HG03066 (cell line): Measurements from ENCODE around the gene MYEOV.

Source experiments
- ATAC-seq: cut with Tn5 transposase; IDR thresholded peaks from one replicate; pipeline ENCODE4 v1.9.1; 2021; ENCODE audit warnings: low read depth; ENCODE audit not compliant: unreplicated experiment

The MYEOV gene

DNA sequence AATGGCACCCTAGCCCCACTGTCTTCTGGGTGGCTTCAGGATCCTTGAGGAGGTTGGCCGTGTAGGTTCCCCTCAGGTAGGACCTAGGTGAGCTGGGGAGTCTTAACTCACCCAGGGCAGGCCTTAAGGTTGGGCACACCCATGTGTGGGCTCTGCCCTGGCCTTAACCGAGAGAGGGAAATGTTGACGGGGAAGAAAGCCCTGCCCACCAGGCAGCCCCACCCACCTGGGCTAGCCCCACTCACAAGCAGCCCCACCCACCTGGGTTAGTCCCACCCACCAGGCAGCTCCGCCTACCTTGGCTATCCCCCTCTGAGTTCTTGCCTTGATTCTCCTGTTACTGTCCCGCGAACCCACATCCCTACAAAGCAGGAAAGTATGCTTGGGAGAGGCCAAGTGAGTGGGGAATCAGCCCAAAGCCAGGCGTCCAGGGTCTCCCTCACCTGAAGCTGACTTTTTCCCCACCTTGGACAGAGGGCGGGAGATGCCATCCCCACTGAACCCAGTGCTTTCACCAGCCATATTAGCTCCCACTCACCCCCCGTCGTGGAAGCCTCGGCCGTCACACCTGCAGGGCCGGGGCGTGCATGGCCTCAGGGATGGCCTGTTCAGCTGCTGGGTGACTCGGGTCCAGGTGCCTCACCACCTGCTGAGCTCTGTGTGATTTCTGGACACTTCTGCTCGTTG lies at the start of gene MYEOV:
Gene MYEOV (plus strand): TSS at position 337 of the 687 bp plus-strand sequence. CDS start 1,200 bp downstream, outside the sequence.
- ATAC-seq, result no peak

DNA sequence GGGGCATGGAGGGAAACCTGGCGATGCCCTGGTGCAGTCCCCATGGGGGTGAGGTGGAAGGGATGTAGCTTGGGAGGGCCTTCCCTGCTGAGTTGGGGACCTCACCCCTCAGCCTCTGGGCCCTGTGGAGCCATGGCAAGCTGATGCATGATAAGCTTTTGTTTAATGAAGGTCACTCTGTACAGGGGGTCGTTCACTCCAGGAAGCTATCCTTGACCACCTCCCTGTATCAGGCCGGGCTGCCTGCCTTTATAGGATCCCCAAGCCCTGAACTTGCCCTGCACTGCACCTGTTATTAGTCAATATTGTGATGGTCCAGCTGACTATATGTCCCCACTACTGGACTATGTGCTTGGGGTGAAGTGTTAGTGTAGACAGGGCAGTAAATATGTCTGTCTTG lies 49.7 kb upstream of the MYEOV start:
- no peak for ATAC-seq

DNA sequence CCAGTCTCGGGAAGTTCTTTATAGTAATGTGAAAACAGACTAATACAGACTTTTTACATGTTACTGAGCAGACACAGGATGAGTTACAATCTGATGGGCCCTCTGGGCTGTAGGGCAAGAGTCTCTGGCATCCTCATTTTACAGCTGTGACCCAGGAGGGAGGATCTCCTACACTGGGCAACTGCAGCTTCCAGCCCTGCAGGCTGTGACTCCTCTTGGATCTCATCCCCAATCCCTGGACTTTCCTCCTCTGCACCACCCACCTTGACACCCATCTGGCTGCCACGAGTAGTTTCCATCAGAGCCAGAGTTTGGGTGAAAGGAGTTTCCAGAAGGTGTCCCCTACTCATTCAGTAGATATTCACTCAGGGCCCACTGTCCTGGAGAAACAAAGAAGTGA lies 48.9 kb upstream of the MYEOV start:
- ATAC-seq, result no peak

DNA sequence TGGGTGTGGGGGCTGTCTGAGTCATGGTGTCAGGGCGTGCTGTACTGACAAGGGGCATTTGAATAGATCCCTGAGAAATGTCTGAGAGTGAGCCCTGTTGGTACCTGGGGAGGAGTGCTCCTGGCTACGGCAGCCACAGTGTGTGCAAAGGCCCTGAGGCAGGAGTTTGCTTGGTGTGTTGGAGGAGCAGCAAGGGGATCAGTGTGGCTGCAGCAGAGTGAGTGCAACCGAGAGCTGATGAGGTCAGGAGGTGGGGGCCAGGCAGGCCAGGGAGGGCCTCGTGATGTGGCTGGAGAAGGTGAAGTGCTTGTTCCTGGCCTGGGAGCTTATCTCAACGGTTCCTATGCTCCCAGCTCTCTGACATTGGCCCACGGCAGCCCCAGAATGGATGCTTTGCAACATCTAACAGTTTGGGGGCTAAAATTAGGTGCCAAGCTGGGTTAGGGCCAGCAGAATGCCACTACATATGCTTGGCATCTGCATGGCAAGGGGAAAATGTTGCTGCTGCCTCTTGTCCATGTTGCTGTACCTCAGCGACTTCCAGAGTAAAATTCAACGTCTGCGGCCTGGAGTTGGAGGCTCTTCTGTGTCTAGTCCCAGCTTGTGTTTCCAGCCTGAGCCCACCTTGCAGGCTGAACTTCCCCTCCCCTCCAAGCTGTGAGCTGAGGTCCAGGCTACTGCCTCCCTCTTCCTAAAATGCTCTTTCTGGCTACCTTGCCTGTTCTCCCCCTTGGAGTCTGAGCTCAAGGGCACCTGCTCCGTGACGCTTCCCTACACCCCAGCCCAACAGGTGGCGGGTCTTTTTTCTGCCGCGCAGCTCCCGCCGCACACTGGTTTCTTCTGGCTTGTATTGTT lies 48.2 kb upstream of the MYEOV start:
- ATAC-seq, result no peak

DNA sequence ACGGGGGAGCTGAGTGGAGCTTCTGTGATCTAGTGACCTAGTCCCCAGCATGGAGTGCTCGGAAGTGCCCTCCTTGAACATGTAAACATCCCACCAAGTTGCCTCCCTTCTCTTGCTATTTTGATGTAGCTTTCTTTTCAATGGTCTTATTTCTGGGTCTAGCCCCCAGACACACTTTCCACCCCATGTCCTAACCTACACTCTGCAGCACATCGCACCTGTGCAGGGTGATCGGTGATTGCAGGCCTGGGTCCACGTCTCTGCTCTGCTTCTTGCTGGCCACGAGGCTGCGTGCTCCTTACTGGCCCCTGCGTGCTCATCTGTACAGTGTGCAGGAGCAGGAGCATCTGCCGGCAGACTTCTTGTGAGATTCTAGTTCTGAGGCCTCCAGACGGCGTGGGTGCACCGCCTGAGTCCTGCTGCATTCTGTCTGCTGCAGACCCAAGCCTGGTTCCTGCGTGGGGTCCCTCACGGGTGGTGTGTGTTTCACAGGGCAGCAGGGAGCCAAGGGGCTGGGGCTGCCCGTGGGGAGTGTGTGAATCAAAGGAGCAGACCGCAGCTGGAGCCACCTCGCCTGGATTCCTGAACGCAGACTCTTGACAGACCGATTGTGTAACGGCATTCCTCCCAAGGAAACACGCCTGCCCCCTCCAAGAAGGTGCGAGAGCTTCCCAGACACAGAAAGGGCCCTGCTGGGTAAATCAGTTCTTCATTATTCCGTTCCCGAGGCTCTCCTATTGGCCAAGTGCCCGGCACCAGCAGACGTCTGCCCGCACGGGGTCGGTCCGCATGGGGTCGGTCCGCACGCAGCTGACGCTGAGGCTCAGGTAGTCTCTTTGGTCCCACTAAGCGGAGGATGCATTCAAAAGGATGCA lies 44.4 kb upstream of the MYEOV start:
- no peak for ATAC-seq

DNA sequence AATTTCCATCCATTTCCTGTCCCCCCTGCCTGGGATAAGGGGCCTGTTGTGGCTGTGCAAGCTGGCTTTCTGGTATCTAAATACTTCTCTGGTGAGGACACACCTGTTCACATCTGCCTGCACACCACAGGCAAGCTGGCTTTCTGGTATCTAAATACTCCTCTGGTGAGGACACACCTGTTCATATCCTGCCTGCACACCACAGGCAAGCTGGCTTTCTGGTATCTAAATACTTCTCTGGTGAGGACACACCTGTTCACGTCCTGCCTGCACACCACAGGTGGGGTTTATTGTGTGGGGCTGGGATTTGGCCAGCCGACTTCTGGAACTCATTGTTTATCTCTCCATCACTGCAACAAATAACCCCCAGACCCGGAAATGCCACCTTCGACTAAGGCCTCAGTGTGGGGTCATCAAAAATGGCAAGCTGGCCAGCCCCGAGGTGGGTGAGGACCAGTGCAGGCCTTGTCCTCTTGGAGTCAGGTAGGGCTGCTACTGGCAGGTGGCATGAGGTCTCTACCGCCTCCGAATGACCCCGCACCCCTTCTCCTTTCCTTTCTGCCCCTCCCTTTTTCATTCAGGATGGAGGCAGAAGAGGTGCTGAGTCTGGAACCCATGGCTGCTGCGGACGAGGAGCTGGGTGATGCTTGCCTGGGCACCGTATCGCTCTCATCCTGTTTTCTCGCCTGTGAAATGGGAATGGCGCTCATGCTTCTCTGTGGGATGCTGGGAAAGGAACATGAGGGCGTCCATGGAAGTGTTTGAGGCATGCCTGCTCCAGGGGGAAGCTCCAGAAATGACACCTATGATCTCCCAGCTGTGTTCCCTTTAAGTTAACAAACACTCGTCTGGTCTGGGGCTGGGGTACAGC lies 43.5 kb upstream of the MYEOV start:
- no peak for ATAC-seq

DNA sequence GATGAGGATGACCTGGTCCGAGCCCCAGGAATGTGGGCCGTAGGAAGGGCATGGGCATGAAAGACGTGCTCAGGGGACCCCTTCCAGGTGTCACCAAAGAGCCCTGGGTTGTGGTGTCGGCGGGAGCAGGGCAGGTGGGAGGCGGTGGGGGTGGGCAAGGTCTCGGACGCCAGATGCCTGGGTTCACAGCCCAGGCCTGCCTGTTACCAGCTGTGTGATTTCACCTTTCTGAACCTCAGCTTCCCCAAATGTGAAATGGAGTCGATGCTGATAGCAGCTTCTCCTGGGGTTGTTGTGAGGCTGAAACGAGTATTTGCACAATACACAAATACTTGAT lies 42.9 kb upstream of the MYEOV start:
- no peak for ATAC-seq

DNA sequence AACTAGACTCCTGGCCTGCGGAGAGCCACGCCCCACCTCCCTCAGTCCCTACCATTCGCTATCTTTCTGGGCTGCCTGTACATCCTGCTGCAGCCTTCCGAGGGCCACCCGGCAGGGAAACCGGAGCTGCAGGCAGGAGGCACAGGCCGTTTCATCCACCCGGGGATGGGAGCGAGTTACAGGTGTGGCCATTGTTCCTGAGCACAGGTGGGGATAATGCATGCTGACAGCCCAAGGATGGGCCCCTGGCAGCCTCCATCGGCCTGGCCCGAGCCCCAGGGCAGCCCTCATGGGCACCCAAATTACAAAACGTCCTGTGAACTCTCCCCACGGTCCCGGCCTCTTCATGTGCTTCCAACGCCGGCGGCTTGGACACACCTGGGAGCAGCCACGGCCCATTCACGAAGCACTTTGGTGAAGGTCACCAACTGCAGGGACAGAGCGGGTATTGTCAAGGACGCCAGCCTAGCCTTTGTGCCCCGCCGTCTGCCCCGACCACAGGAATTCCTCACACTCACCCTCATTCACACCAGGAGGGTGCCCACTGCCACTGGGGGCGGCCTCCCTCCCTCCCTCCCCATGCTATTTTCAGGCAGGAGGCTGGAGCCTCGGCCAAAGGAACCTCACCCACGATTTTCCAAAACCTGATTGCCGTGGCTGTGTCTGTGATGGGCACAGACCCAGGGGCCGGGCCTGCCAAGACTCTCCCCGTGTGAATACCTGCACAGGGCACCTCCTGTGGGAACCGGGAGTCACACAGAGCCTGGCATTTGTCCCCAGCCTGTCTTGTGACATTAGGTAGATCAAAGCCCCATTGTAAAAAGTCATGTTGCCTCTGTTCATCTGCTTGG lies 42.1 kb upstream of the MYEOV start:
- ATAC-seq, result no peak

DNA sequence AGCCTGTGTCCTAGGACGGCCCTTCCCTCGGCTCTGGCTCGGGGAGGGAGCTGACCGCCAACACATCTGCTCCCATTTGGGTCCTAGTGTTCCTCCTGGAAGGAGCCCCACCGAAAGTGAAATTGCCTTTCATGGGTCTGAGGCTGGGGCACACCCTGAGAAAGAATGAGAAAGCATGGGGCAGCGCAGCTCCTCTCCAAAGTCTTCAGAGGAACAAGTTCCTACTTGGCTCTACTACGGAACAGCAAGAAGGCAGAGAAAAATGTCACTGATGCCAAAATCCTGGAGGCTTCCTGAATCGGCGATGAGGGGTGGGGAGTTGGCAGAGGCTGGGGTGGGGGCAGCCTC lies 41.5 kb upstream of the MYEOV start:
- no peak for ATAC-seq

DNA sequence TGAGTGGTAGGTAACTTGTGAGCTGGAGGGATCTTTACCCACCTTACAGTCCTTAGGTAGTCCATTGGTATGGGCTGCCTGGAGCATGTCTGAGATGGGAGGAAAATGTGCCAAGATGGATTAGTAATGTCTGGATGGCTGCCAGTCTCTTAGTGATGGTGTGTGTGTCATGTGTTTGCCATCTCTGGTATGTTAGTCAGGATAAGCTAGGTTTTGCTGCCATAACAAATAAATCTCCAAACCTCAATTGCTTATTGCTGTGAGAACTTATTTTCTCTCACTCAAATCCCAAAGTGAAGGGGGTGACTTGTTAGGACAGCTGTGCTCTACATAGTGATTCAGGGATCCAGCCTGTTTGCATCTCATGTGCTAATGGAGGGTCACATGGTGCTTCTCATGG lies 40.9 kb upstream of the MYEOV start:
- ATAC-seq, result no peak

DNA sequence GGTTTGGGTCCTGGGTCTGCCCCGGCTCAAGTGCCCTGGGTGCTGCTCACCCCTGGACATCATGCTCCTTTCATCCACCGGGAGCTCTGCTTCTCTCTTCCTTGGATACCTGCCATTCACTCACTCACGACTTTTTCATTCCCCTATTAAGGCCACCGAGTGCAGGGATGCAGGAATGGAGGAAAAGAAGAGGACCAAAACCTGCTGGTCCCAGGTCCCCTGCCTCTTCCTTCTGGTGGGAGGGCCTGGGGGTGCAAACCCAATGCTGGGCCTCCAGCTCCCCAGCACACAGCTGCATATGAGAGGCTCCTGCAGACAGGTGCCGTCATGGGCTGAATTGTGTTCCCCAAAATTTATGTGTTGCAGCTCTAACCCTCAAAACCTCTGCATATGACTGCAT lies 36.8 kb upstream of the MYEOV start:
- no peak for ATAC-seq

DNA sequence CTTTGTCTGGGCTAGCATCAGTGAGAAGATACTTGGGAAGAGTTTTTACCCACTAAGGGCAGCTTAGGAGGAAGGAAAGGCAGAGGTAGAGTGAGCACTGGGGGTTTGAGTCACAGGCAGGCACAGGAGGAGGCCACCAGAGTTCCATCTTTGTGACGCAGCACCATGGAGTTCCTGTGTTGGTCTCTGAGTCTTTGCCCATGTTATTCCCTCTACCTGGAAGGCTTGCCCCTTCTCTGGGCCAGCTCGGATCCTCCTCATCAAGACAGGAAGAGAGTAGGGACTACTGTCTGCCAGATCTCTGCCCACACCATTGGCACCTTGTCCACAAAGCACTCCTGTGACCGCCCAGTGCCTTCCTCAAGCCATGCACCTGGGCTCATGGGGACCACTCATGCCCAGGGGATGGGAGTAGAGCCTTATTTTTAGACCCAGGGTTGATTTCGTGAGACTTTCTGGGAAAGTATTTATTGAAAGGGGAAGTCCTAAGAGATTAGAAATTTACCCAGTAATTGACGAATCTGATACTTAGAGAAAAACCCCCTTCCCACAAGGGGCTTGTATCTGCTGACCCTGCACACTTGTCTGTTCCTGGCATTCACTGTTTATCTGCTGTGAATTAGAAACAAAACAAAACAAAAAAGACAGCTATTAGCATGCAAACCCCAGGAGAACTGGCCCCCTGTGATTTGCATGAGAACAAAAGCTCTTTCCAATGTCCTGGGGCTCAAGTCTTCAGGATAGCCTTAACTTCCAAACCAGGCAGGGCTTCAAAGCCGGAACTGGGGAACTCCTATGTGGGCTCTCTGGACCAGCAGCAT lies 35.9 kb upstream of the MYEOV start:
- ATAC-seq, result no peak

DNA sequence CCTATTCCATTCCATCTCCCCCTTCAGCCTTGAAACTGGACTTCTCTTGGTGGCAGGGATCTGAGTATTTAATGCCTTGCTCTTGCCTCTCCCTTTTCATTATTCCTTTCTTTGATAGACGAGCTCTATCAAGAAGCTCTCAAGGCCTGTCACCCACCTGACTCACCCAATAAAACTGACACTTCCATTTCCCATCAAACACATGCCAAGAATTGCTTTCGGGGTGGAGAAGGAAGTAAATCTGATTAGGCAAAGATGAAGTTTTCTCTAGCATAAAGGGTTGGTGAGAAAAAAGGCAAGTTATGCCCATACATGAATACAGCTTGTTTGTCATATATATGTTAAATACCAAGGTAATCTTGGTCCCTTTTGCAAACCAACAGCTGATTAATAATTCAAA lies 34.9 kb upstream of the MYEOV start:
- no peak for ATAC-seq

DNA sequence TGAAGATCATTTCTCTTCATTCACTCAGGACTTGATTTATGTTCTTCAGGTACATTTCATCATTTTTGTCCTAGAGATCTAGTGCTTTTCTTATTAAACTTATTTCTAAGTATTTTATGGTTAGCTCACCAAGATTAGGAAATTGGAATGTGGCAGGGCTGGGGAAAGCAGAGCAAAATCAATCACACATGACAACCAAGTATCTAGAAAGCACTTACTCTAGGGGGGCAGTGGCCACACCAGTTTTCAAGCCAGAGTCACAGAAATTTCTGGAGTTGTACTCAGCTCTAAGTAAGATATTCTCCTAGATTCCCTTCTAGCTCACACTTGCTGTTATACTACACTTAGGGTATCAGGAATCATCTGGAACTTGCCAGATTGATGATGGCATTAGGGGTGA lies 33.3 kb upstream of the MYEOV start:
- no peak for ATAC-seq

DNA sequence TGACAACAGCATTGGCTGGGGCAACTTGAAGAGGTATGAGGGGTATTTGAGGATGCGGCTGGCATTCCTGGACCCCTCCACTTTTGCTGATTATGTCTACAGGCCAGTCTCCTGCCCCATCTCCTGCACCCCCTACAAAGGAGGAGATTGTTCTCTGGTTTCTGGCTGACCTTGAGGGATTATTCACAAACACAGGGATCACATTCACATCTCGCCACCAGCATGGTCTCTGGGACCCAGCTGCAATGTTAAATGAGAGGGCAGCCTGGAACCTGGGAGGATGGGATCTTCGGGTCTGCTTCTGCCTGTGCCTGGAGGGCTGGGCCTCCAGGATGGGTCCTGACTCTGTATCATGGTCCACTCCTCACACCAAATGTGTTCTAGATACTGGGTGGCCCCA lies 32.8 kb upstream of the MYEOV start:
- ATAC-seq, result no peak

DNA sequence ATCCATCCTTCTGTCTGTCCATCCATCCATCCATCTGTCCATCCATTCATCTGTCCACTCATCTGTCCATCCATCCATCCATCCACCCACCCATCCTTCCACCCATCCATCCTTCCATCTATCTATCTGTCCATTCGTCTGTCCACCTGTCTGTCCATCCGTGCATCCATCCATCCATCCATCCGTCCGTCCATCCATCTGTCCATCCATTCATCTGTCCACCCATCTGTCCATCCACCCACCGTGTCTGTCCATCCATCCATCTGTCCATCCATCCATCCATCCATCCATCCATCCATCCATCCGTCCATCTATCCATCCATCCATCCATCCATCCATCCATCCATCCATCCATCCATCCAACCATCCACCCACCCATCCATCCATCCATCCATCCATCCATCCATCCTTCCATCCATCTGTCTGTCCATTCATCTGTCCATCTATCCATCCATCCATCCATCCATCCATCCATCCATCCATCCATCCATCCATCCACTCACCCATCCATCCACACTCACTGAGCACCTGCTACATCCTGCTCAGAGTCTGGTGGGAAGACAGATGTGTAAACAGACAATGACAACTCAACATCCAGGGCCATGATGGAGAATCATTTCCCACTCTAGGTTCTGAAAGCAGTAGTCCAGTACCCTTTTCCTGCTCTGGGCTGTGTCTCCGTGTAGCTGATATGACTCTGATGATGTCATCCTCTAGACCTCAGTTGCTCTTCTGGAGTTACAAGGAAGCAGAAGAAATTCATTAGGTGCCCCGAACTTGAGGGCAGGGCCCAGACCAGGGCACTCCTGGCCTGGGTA lies 30.8 kb upstream of the MYEOV start:
- ATAC-seq, result no peak

DNA sequence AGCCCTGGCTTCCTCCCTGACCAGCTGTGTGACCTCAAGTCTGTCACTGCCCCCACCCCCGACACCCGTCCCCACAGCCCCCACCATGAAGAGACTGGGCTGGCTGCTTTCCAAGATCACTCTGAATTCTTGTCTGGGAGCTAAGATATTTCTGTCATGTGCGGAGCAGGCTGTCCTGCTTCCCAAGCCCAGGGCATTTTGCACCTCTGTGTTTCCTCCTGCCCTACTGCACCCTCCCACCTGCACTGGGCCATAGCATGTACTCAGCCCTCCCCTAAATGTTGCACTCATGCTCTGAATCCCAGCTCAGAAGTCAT lies 30.3 kb upstream of the MYEOV start:
- ATAC-seq, result no peak

DNA sequence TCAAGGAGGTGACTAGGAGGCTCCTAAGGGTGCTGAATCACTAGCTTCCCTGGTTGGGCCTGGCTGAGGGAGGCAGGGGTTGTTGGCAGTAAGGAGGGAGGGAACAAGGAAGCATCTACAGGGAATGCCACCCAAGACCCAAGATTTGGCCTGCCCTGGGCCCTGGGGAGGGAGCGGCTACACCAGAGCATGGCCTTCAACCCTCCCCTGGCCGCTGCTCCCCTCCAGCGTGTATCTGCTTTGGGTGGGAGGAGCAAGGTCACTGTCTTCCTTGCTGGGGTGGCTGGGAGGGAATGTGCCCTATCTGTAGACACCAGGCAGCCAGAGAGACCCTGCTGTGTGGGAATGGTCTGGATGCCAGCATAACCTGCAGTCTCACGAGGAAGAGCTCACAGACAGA lies 29.5 kb upstream of the MYEOV start:
- no peak for ATAC-seq
